Loucy (cell line): Measurements from ENCODE around the gene CCDC150.

Experiments used
- H2AFZ ChIP-seq: fragments of 200-600 bp; sonication (generic); 2 replicates; pipeline ENCODE4 v1.6.0; 2016; ENCODE audit warnings: antibody characterized with exemption, mild to moderate bottlenecking, low read length, moderate library complexity
- H3F3A ChIP-seq: fragments of 200-600 bp; 2 replicates; pipeline ENCODE4 v1.6.0; 2016; ENCODE audit warnings: antibody characterized with exemption, low read depth, mild to moderate bottlenecking
- H3K27me3 ChIP-seq: fragments of 200-600 bp; sonication (generic); 2 replicates; pipeline ENCODE4 v1.6.1; 2014; ENCODE audit warnings: low read length, mild to moderate bottlenecking; ENCODE audit not compliant: insufficient read depth, poor library complexity, severe bottlenecking
- H3K36me3 ChIP-seq: fragments of 200-600 bp; sonication (generic); 2 replicates; pipeline ENCODE4 v1.6.1; 2016; ENCODE audit warnings: low read length; ENCODE audit not compliant: insufficient read depth
- H3K4me1 ChIP-seq: fragments of 200-600 bp; sonication (generic); 2 replicates; pipeline ENCODE4 v1.5.1; 2014; ENCODE audit warnings: low read length, mild to moderate bottlenecking; ENCODE audit not compliant: insufficient read depth, poor library complexity, severe bottlenecking
- H3K4me2 ChIP-seq: fragments of 200-600 bp; sonication (generic); 2 replicates; pipeline ENCODE4 v1.6.0; 2014; ENCODE audit warnings: antibody characterized with exemption, low read length, low read depth, mild to moderate bottlenecking; ENCODE audit not compliant: poor library complexity, severe bottlenecking
- H3K4me3 ChIP-seq: fragments of 200-600 bp; sonication (generic); 2 replicates; pipeline ENCODE4 v1.5.1; 2014; ENCODE audit warnings: low read length, mild to moderate bottlenecking, mixed read lengths; ENCODE audit not compliant: poor library complexity, severe bottlenecking
- H3K79me2 ChIP-seq: fragments of 200-600 bp; sonication (generic); 2 replicates; pipeline ENCODE4 v1.6.1; 2014; ENCODE audit warnings: low read length; ENCODE audit not compliant: insufficient read depth
- H3K9ac ChIP-seq: fragments of 200-600 bp; sonication (generic); 2 replicates; pipeline ENCODE4 v1.6.0; 2014; ENCODE audit warnings: mild to moderate bottlenecking, low read depth, low read length, moderate library complexity; ENCODE audit not compliant: poor library complexity, severe bottlenecking
- H3K9me2 ChIP-seq: fragments of 200-600 bp; sonication (generic); replicated peaks from 2 replicates; pipeline ENCODE4 v1.6.1; 2016; ENCODE audit warnings: low read depth, low read length, mixed read lengths
- H3K9me3 ChIP-seq: fragments of 200-600 bp; sonication (generic); 2 replicates; pipeline ENCODE4 v1.6.1; 2014; ENCODE audit warnings: mild to moderate bottlenecking, antibody characterized with exemption, low read length, low read depth; ENCODE audit not compliant: insufficient read depth
- H4K20me1 ChIP-seq: fragments of 200-600 bp; sonication (generic); 2 replicates; pipeline ENCODE4 v1.6.0; 2014; ENCODE audit warnings: antibody characterized with exemption, low read length, mild to moderate bottlenecking; ENCODE audit not compliant: insufficient read depth, poor library complexity, severe bottlenecking
- EZH2phosphoT487 ChIP-seq: fragments of 200-600 bp; IDR thresholded peaks from 2 replicates; pipeline ENCODE4 v1.6.1; 2018; ENCODE audit warnings: antibody characterized with exemption, mild to moderate bottlenecking, moderate library complexity, borderline replicate concordance
- TF ChIP-seq, protein P1 (sequence below): fragments of 200-600 bp; sonication (generic); conservative IDR thresholded peaks from 2 replicates; pipeline ENCODE4 v1.5.1; 2014; ENCODE audit warnings: mild to moderate bottlenecking, antibody characterized with exemption, low read length

CCDC150 gene

DNA sequence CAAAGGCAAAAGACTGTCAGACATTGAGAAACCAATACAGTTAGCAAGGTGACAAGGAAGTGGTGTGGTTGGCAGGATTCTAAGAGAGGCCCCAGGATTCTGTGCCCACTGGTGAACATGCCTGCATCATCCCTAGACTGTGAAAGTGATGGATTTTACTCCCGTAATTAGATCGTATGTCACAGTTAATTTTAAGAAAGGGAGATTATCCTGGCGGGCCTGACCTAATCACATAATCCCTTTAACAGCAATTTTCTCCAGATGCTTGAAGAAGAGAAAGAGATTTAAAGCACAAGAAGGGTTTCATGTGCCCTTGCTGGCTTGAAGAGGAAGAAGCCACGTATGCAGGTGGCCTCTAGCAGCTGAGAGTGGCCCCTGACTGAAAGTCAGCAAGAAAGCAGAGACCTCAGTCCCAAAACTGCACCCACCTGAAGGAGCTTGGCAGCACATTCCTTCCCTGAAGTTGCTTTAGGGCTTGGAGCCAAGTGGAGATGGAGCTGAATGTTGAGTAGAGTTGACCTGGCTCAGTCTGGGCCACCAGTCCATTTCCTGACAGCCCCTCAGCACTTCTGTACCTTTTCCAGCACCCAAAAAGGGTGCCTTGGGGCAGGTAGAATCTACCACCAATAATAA, 110.9 kb downstream of the CCDC150 start:
- H3F3A ChIP-seq, result no peaks in the 10 kb centered on the region
- H3K4me3 ChIP-seq, result no peak overlapping the region

DNA sequence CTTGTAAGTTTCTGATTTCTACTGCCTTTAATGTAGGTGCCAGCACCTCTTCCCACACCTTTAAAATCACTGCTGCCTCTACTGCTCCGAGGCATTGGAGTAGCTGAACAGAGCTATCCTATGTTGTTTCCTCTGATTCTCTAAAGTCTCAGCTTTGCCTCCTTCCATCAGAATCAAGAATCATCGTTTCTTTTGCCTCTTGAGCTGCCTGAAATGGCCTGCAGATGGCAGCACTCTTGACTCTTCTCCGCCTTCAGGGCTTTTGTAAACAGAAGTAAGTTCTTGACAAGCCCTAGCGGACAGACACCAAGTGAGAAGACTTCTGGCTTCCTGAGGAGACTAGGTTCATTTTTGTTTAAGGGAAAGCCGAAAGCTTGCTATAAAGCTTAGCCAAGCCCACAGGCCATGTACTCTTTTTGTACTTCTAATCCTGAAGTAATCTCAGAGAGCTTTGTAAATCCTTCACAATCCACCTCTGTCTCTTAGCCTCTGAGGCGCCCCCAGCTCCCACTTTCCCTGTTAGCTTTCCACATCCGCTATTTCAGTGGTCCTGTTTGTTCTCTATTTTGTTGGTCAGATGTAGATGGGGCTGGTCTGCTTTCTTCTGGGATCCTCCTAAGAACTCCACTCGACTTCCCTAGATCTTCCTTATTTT, 111.6 kb downstream of the CCDC150 start:
- Histone ChIP-seq H3K36me3 (no peaks in the 10 kb centered on the region), H3K4me2 (no peak overlapping the region)

More for the DNA sequence above, 110.9 kb downstream of the CCDC150 start:
- Histone ChIP-seq H4K20me1 (no peaks in the 10 kb centered on the region), H3K4me1 (peaks cover 12% of the 10 kb centered on the region), H3K27me3 (no peaks in the 10 kb centered on the region), H3K4me2 (no peak overlapping the region), H3K36me3 (no peaks in the 10 kb centered on the region), H3K9me2 (no peaks in the 10 kb centered on the region), H3K9ac (no peak overlapping the region), H2AFZ (no peak overlapping the region), H3K79me2 (no peaks in the 10 kb centered on the region), H3K9me3 (no peaks in the 10 kb centered on the region)
- TF ChIP-seq, protein P1, sequence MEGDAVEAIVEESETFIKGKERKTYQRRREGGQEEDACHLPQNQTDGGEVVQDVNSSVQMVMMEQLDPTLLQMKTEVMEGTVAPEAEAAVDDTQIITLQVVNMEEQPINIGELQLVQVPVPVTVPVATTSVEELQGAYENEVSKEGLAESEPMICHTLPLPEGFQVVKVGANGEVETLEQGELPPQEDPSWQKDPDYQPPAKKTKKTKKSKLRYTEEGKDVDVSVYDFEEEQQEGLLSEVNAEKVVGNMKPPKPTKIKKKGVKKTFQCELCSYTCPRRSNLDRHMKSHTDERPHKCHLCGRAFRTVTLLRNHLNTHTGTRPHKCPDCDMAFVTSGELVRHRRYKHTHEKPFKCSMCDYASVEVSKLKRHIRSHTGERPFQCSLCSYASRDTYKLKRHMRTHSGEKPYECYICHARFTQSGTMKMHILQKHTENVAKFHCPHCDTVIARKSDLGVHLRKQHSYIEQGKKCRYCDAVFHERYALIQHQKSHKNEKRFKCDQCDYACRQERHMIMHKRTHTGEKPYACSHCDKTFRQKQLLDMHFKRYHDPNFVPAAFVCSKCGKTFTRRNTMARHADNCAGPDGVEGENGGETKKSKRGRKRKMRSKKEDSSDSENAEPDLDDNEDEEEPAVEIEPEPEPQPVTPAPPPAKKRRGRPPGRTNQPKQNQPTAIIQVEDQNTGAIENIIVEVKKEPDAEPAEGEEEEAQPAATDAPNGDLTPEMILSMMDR, result no peak
- no peak for TF ChIP-seq EZH2phosphoT487

DNA sequence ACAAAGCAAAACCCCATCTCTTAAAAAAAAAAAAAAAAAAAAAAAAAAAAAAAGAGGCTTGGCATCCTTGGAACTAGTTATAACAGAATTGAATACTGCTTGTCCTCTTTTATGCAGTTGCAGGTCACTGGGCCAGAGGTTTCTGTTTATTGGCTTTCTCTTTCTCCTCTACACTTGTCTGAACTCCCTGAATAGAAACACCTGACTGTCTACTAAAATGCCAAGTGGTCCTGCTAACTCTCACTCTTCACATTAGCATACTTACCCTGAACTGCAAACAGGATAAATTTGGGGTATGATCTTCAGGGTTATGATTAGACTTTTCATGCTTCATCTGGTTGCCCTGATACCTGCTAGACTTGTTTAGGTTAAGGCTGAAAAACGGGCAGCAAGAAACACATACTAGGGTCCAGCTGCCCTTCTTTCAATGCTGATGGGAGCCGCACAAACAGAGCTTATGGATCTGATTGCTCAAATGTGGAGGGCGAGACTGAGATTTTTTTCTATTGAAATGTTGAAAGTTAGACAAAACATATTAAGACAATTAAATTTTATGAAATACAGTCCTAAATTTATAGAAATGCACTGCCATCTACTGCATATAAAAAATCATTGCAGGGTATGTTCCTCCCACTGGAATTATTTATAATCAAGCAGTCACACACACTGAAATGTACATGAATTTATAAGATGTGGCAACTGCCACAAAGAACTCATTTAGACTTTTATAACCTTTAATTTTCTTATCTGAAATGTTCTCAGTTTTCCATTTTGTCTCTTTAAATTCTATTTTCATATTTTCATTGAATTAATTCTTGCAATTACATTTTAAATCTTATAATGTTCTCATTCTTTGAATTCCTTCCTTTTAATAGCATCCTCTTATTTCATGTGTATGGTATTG, 119.2 kb downstream of the CCDC150 start:
- Histone ChIP-seq H4K20me1 (no peaks in the 10 kb centered on the region), H3K36me3 (peaks cover 20% of the 10 kb centered on the region), H3K9me2 (no peaks in the 10 kb centered on the region), H3K79me2 (no peaks in the 10 kb centered on the region), H3K4me1 (no peaks in the 10 kb centered on the region), H2AFZ (no peak overlapping the region), H3K9me3 (no peaks in the 10 kb centered on the region), H3K9ac (no peak overlapping the region), H3F3A (no peaks in the 10 kb centered on the region), H3K4me2 (no peak overlapping the region), H3K27me3 (no peaks in the 10 kb centered on the region), H3K4me3 (no peak overlapping the region)
- TF ChIP-seq, protein P1, result peak; percentile 69
- no peak for TF ChIP-seq EZH2phosphoT487

More for the DNA sequence above, 111.6 kb downstream of the CCDC150 start:
- H3K27me3 ChIP-seq, result no peaks in the 10 kb centered on the region
- no peaks in the 10 kb centered on the region for H4K20me1 ChIP-seq
- no peaks in the 10 kb centered on the region for H3F3A ChIP-seq
- peaks cover 12% of the 10 kb centered on the region for H3K4me1 ChIP-seq
- no peak overlapping the region for H2AFZ ChIP-seq
- H3K79me2 ChIP-seq, result no peaks in the 10 kb centered on the region
- H3K4me3 ChIP-seq, result no peak overlapping the region
- H3K9ac ChIP-seq, result no peak overlapping the region
- no peaks in the 10 kb centered on the region for H3K9me2 ChIP-seq
- TF ChIP-seq EZH2phosphoT487, result no peak
- TF ChIP-seq, protein P1, result peak; percentile 89
- H3K9me3 ChIP-seq, result no peaks in the 10 kb centered on the region
